Endothelial cell of umbilical vein (primary cell): ENCODE measurements around the gene SMAD3. TPM values are rescaled to one million over a fixed set of nuclear protein-coding genes. Genes with fewer than 3 reads are reported as not detected.

Source experiments
- BruUV-seq: library from RNA; stranded (reverse); fragments of 400-500 nt; replicated peaks from 2 replicates; lab custom pipeline; 2021; lab: Mats Ljungman, UMichigan
- CTCF ChIA-PET: fragments of 300-600, 350-600 bp; sonication (Branson Sonifier 250); formaldehyde crosslinking; loops from one replicate; lab custom pipeline; 2021; ENCODE audit warnings: antibody characterized with exemption, inconsistent platforms; lab: Charles Lee
- POLR2A ChIA-PET: fragments of 300-600, 350-600 bp; sonication (Branson Sonifier 250); formaldehyde crosslinking; loops from one replicate; lab custom pipeline; 2021; ENCODE audit warnings: antibody characterized with exemption, inconsistent platforms; lab: Charles Lee
- DNase-seq: peaks from one replicate; pipeline ENCODE4 v3.0.0-alpha.2; 2011; ENCODE audit warnings: low read depth, low spot score
- FAIRE-seq: peaks from 2 replicates; lab custom pipeline; 2011; peaks lifted over from hg19 to GRCh38; lab: Jason Lieb, UNC
- H2AFZ ChIP-seq: 2 replicates; pipeline ENCODE4 v1.6.0; 2012; ENCODE audit warnings: low read depth, low read length, control low read depth, inconsistent platforms
- H3K27ac ChIP-seq: 2 replicates; pipeline ENCODE4 v1.5.1; 2011; ENCODE audit warnings: low read depth, mild to moderate bottlenecking, control low read depth, low read length, moderate library complexity; ENCODE audit not compliant: insufficient read depth
- H3K27me3 ChIP-seq, 2 experiments: 2 replicates each; pipeline versions ENCODE4 v1.6.0 to v1.6.1; 2011; ENCODE audit warnings: low read length in 2 of 2, mixed read lengths in 1 of 2; ENCODE audit not compliant: control insufficient read depth in 2 of 2, insufficient read depth in 2 of 2
- H3K36me3 ChIP-seq, 2 experiments: 2 replicates in 1 of 2; 3 replicates in 1 of 2; pipeline ENCODE4 v1.5.1; 2011; ENCODE audit warnings: low read length in 2 of 2, mild to moderate bottlenecking in 1 of 2, moderate library complexity in 1 of 2; ENCODE audit not compliant: control insufficient read depth in 2 of 2, insufficient read depth in 2 of 2; ENCODE audit errors: extremely low read depth in 1 of 2
- H3K4me1 ChIP-seq: 3 replicates; pipeline ENCODE4 v1.5.1; 2011; ENCODE audit warnings: mild to moderate bottlenecking, low read length; ENCODE audit not compliant: control insufficient read depth, insufficient read depth; ENCODE audit errors: extremely low read depth
- H3K4me2 ChIP-seq: 2 replicates; pipeline ENCODE4 v1.6.1; 2011; ENCODE audit warnings: low read length, control low read depth, mixed read lengths; ENCODE audit not compliant: insufficient read depth
- H3K4me3 ChIP-seq, 3 experiments: fragments of 200-600 bp in 1 of 3; sonication (generic), shearing (Covaris generic) in 1 of 3; replicated peaks in 1 of 3; 2 replicates each; pipeline ENCODE4 v1.5.1; 2011 to 2016; ENCODE audit warnings: control low read depth in 3 of 3, low read length in 3 of 3, mild to moderate bottlenecking in 2 of 3, inconsistent platforms in 1 of 3, low read depth in 1 of 3, moderate library complexity in 1 of 3; ENCODE audit not compliant: insufficient read depth in 1 of 3
- H3K79me2 ChIP-seq: 2 replicates; pipeline ENCODE4 v1.6.0; 2012; ENCODE audit warnings: low read length, inconsistent platforms; ENCODE audit not compliant: control insufficient read depth, insufficient read depth
- H3K9ac ChIP-seq: replicated peaks from 2 replicates; pipeline ENCODE3; 2011; ENCODE audit warnings: low read length, control low read depth; ENCODE audit not compliant: insufficient read depth; ENCODE audit errors: extremely low read depth
- H3K9me1 ChIP-seq: replicated peaks from 3 replicates; pipeline ENCODE4 v1.6.0; 2011; ENCODE audit warnings: mild to moderate bottlenecking, low read length; ENCODE audit not compliant: control insufficient read depth, insufficient read depth; ENCODE audit errors: extremely low read depth
- H3K9me3 ChIP-seq: replicated peaks from 2 replicates; pipeline ENCODE4 v1.5.1; 2012; ENCODE audit warnings: low read length, inconsistent platforms; ENCODE audit not compliant: control insufficient read depth, insufficient read depth
- H4K20me1 ChIP-seq: replicated peaks from 2 replicates; pipeline ENCODE3; 2011; ENCODE audit warnings: mild to moderate bottlenecking, low read length; ENCODE audit not compliant: control insufficient read depth, insufficient read depth; ENCODE audit errors: extremely low read depth
- CTCF ChIP-seq, 2 donors: IDR thresholded peaks; 1 replicate in 1 of 2; 2 replicates in 1 of 2; pipeline ENCODE4 v1.5.1; 2011; ENCODE audit warnings: low read length in 2 of 2, mild to moderate bottlenecking in 2 of 2, moderate library complexity in 2 of 2, control low read depth in 1 of 2, inconsistent platforms in 1 of 2, low read depth in 1 of 2; ENCODE audit not compliant: insufficient read depth in 1 of 2; ENCODE audit errors: extremely low read depth in 1 of 2
- EZH2 ChIP-seq: IDR thresholded peaks from 2 replicates; pipeline ENCODE4 v1.6.1; 2012; ENCODE audit warnings: borderline replicate concordance, low read depth, mild to moderate bottlenecking, moderate library complexity, low read length, inconsistent platforms; ENCODE audit not compliant: severe bottlenecking
- FOS ChIP-seq: IDR thresholded peaks from 2 replicates; pipeline ENCODE4 v1.6.1; 2011; ENCODE audit warnings: mild to moderate bottlenecking, low read length, moderate library complexity, borderline replicate concordance; ENCODE audit not compliant: insufficient read depth
- GATA2 ChIP-seq: IDR thresholded peaks from 2 replicates; pipeline ENCODE4 v1.7.0; 2011; ENCODE audit warnings: low read depth, mild to moderate bottlenecking, moderate library complexity, mixed read lengths, low read length; ENCODE audit not compliant: insufficient read length, insufficient read depth
- JUN ChIP-seq: IDR thresholded peaks from 2 replicates; pipeline ENCODE4 v1.6.1; 2011; ENCODE audit warnings: borderline replicate concordance, low read depth; ENCODE audit not compliant: insufficient read length, insufficient read depth
- MAX ChIP-seq: IDR thresholded peaks from 2 replicates; pipeline ENCODE4 v1.6.1; 2011; ENCODE audit not compliant: insufficient read depth, insufficient read length
- MYC ChIP-seq: IDR thresholded peaks from one replicate; pipeline ENCODE4 v1.6.1; 2011; ENCODE audit warnings: mild to moderate bottlenecking, low read depth, low read length
- POLR2A ChIP-seq: IDR thresholded peaks from 2 replicates; pipeline ENCODE4 v1.6.1; 2012; ENCODE audit warnings: low read depth, mild to moderate bottlenecking, control low read depth, low read length
- POLR2AphosphoS5 ChIP-seq: IDR thresholded peaks from 2 replicates; pipeline ENCODE4 v1.6.1; 2012; ENCODE audit warnings: low read depth, mild to moderate bottlenecking, control low read depth, low read length, moderate library complexity; ENCODE audit not compliant: insufficient read depth
- dilution Hi-C: fragments of 300-500 bp; cut with MboI; formaldehyde crosslinking; loops from one replicate; pipeline ENCODE4 v1.15.0; 2019; ENCODE audit warnings: low sequenced_read_pairs; ENCODE audit not compliant: extremely low pct_ligation_motif_present
- intact Hi-C: fragments of 100-400 bp; cut with micrococcal nuclease; formaldehyde crosslinking; loops from one replicate; pipeline ENCODE4 v1.10.0; 2022
- polyA plus RNA-seq, 4 experiments: library from polyadenylated mRNA; depleted of rRNA in 3 of 4; stranded (reverse) in 3 of 4; unstranded in 1 of 4; fragments of >200 nt; gene quantifications; 2 replicates each; pipeline versions ENCODE4 v1.2.1 to v1.2.3, GENCODE V29; 2011 to 2012; ENCODE audit warnings: missing spikeins in 1 of 4
- total RNA-seq: library from RNA; stranded (reverse); gene quantifications from 2 replicates; pipeline ENCODE4 v1.2.3, GENCODE V29; 2021

Gene SMAD3
- total and polyA plus RNA-seq, 2 donors (not counting 3 experiments of a cell fraction or from before 2014, with no cell fraction given), result 56.4 to 88.2 TPM

GRCh38 chr15:67070892-67071664, 5.7 kb downstream of the SMAD3 start:
- CTCF ChIA-PET, result interaction anchor here (0.9 to 2.0 kb wide), 5 partner anchors 12 to 124 kb away, joined by 3 to 6 read pairs (median 5); no protein-coding TSS in a partner anchor
- Histone ChIP-seq H4K20me1 (no peaks in the 10 kb centered on the region), H3K79me2 (peaks cover 96% of the 10 kb centered on the region), H3K4me3 (no peak overlapping the region), H3K36me3 (peaks cover 0 to 4% of the 10 kb centered on the region in 2 experiments), H2AFZ (no peak overlapping the region), H3K27ac (no peak overlapping the region), H3K4me1 (peaks cover 59% of the 10 kb centered on the region), H3K4me2 (no peak overlapping the region), H3K9me1 (no peaks in the 10 kb centered on the region), H3K9ac (no peak overlapping the region), H3K9me3 (no peaks in the 10 kb centered on the region), H3K27me3 (no peaks in the 10 kb centered on the region)
- intact Hi-C loops (no loop called here), dilution Hi-C loops (no loop called here)
- TF ChIP-seq FOS, result no peak
- TF ChIP-seq JUN, result no peak
- no peak for TF ChIP-seq CTCF (IDR thresholded peaks at IDR 0.05; ENCODE audit: extremely low read depth in 1 of 2, insufficient read depth in 1 of 2, low read depth in 1 of 2, low read length in 2 of 2)
- no peak for TF ChIP-seq POLR2AphosphoS5
- TF ChIP-seq POLR2A, result no peak
- TF ChIP-seq GATA2, result no peak
- TF ChIP-seq MYC, result no peak
- no peak for TF ChIP-seq EZH2
- TF ChIP-seq MAX, result no peak
- DNase-seq (no peak), FAIRE-seq (no peak)
- BruUV-seq, result no TSS peak
- POLR2A ChIA-PET, result no interaction called here
